Measurements from ENCODE around the gene TIAM2. TPM values are rescaled to one million over a fixed set of nuclear protein-coding genes. Genes with fewer than 3 reads are reported as not detected.
"Not testable (repeated sequence)": the region's sequence is repeated elsewhere in the genome, so short reads cannot be mapped to it uniquely, and the experiment has no call there.

TIAM2 gene
- total and polyA plus RNA-seq, 12 donors: 4.3 to 22.5 (median 11.8) TPM

GRCh38 chr6:155014137-155014536, 19.0 kb downstream of the TIAM2 start:
- H3K4me3 ChIP-seq: no peak overlapping the region
- H3K27ac ChIP-seq: no peak overlapping the region
- WGBS, 2 donors: 95 to 97% methylated on average over 1 of the region's 1 CpG
- DNase-seq (no peak), ATAC-seq (no peak)
- intact Hi-C loops (cut with DNase I): no loop called here
- TF ChIP-seq CTCF (IDR thresholded peaks at IDR 0.05): no peak
- peaks cover 0 to 21% (median 3%) of the 10 kb centered on the region in 9 donors for H3K4me1 ChIP-seq
- no peaks in the 10 kb centered on the region for H3K36me3 ChIP-seq
- no peaks in the 10 kb centered on the region for H3K27me3 ChIP-seq
- H3K9me3 ChIP-seq: no peaks in the 10 kb centered on the region

GRCh38 chr6:155014670-155015300, 19.7 kb downstream of the TIAM2 start:
- DNase-seq (no peak), ATAC-seq (no peak)
- Histone ChIP-seq H3K27me3 (no peaks in the 10 kb centered on the region), H3K9me3 (no peaks in the 10 kb centered on the region), H3K27ac (no peak overlapping the region), H3K4me1 (peaks cover 0 to 21% (median 3%) of the 10 kb centered on the region in 9 donors), H3K4me3 (no peak overlapping the region), H3K36me3 (no peaks in the 10 kb centered on the region)
- 83 to 91% methylated on average over 3 of the region's 3 CpGs for WGBS, 2 donors
- intact Hi-C loops (cut with DNase I): no loop called here
- TF ChIP-seq CTCF (IDR thresholded peaks at IDR 0.05): no peak

- DNase-seq; H3K9me3 ChIP-seq; H3K36me3 ChIP-seq; intact Hi-C loops (cut with DNase I); H3K27me3 ChIP-seq; H3K4me3 ChIP-seq; H3K27ac ChIP-seq; ATAC-seq: not testable (repeated sequence)
- H3K4me1 ChIP-seq: peaks cover 0 to 19% (median 2%) of the 10 kb centered on the region in 9 donors
- 94 to 95% methylated on average over 3 of the region's 3 CpGs for WGBS, 2 donors
These were observed 23.3 kb downstream of the TIAM2 start for GRCh38 chr6:155018415-155018814.

- Histone ChIP-seq H3K9me3 (no peaks in the 10 kb centered on the region), H3K4me1 (peaks cover 0 to 8% (median 3%) of the 10 kb centered on the region in 9 donors), H3K27me3 (no peaks in the 10 kb centered on the region), H3K36me3 (no peaks in the 10 kb centered on the region), H3K27ac (no peak overlapping the region), H3K4me3 (no peak overlapping the region)
- intact Hi-C loops (cut with DNase I): no loop called here
- ATAC-seq: no peak
- no peak for TF ChIP-seq CTCF (IDR thresholded peaks at IDR 0.05)
- DNase-seq: no peak
- WGBS, 2 donors: 85 to 91% methylated on average over 5 of the region's 5 CpGs
These were observed 26.6 kb downstream of the TIAM2 start for GRCh38 chr6:155021680-155022079.

GRCh38 chr6:155022721-155023120, 27.6 kb downstream of the TIAM2 start:
- H3K27me3 ChIP-seq: no peaks in the 10 kb centered on the region
- ATAC-seq: no peak
- no peak for DNase-seq
- H3K27ac ChIP-seq: no peak overlapping the region
- H3K36me3 ChIP-seq: no peaks in the 10 kb centered on the region
- peaks cover 0 to 8% (median 3%) of the 10 kb centered on the region in 9 donors for H3K4me1 ChIP-seq
- no peaks in the 10 kb centered on the region for H3K9me3 ChIP-seq
- 88 to 92% methylated on average over 7 of the region's 7 CpGs for WGBS, 2 donors
- H3K4me3 ChIP-seq: no peak overlapping the region
- intact Hi-C loops (cut with DNase I): no loop called here
- no peak for TF ChIP-seq CTCF (IDR thresholded peaks at IDR 0.05)
